WTC11 (cell line): ENCODE data around the gene CDCA4. TPM values are rescaled to one million over a fixed set of nuclear protein-coding genes. Genes with fewer than 3 reads are reported as not detected.

ENCODE experiments used
- ATAC-seq: fragments of 200-7000 bp; cut with Tn5 transposase; 2 replicates; pipeline ENCODE4 v1.10.0; 2021; ENCODE audit warnings: mild to moderate bottlenecking, moderate library complexity
- CTCF ChIA-PET: fragments of 300-600 bp; sonication (Branson Sonifier 250); formaldehyde crosslinking; loops from one replicate; lab custom pipeline; 2021; ENCODE audit warnings: antibody characterized with exemption; lab: Charles Lee
- POLR2A ChIA-PET: fragments of 350-600 bp; sonication (Branson Sonifier 250); formaldehyde crosslinking; loops from one replicate; lab custom pipeline; 2021; ENCODE audit warnings: antibody characterized with exemption; lab: Charles Lee
- DNase-seq: peaks from one replicate; pipeline ENCODE4 v3.0.0; 2021; ENCODE audit warnings: low spot score
- H3K27ac Mint-ChIP-seq: 2 replicates; pipeline ENCODE4 v1.8.0; 2021; ENCODE audit warnings: mixed read lengths
- H3K27me3 Mint-ChIP-seq: 2 replicates; pipeline ENCODE4 v1.8.0; 2021; ENCODE audit warnings: low read depth, mild to moderate bottlenecking, moderate library complexity, mixed read lengths
- H3K36me3 Mint-ChIP-seq: 2 replicates; pipeline ENCODE4 v1.8.0; 2021; ENCODE audit warnings: mixed read lengths
- H3K4me1 Mint-ChIP-seq: 2 replicates; pipeline ENCODE4 v1.8.0; 2022; ENCODE audit warnings: mixed read lengths
- H3K4me3 Mint-ChIP-seq: 2 replicates; pipeline ENCODE4 v1.8.0; 2021; ENCODE audit warnings: mild to moderate bottlenecking, moderate library complexity, mixed read lengths
- H3K9me3 Mint-ChIP-seq: 2 replicates; pipeline ENCODE4 v1.8.0; 2021; ENCODE audit warnings: mixed read lengths
- ATF1 ChIP-seq: sonication (generic); formaldehyde crosslinking; IDR thresholded peaks from 2 replicates; pipeline ENCODE4 v1.8.1; 2023; ENCODE audit warnings: mild to moderate bottlenecking, moderate library complexity, missing genetic modification reagents
- CREB1 ChIP-seq: sonication (generic); formaldehyde crosslinking; IDR thresholded peaks from 2 replicates; pipeline ENCODE4 v1.8.0; 2023; ENCODE audit warnings: mild to moderate bottlenecking, missing genetic modification reagents
- FOXJ3 ChIP-seq: sonication (generic); formaldehyde crosslinking; IDR thresholded peaks from 2 replicates; pipeline ENCODE4 v1.9.0; 2021; ENCODE audit warnings: missing genetic modification reagents, mild to moderate bottlenecking, borderline replicate concordance
- FOXK1 ChIP-seq: sonication (generic); formaldehyde crosslinking; IDR thresholded peaks from 2 replicates; pipeline ENCODE4 v1.8.0; 2022; ENCODE audit warnings: mild to moderate bottlenecking, moderate library complexity, missing genetic modification reagents
- MXD4 ChIP-seq: fragments of 250-450 bp; sonication (Bioruptor Pico); IDR thresholded peaks from 2 replicates; pipeline ENCODE4 v1.8.0; 2021; ENCODE audit warnings: mild to moderate bottlenecking, moderate library complexity, borderline replicate concordance
- NR1H2 ChIP-seq: sonication (generic); formaldehyde crosslinking; IDR thresholded peaks from 2 replicates; pipeline ENCODE4 v1.9.0; 2021; ENCODE audit warnings: mild to moderate bottlenecking, moderate library complexity, missing genetic modification reagents
- OVOL2 ChIP-seq: fragments of 250-450 bp; sonication (Bioruptor Pico); IDR thresholded peaks from 2 replicates; pipeline ENCODE4 v1.9.0; 2021; ENCODE audit warnings: mild to moderate bottlenecking, borderline replicate concordance
- TCF7 ChIP-seq: sonication (generic); formaldehyde crosslinking; IDR thresholded peaks from 2 replicates; pipeline ENCODE4 v1.8.0; 2022; ENCODE audit warnings: mild to moderate bottlenecking, low read depth, missing genetic modification reagents, moderate library complexity
- TEAD4 ChIP-seq: sonication (generic); formaldehyde crosslinking; IDR thresholded peaks from 2 replicates; pipeline ENCODE4 v1.8.0; 2022; ENCODE audit warnings: mild to moderate bottlenecking, missing genetic modification reagents
- TP53 ChIP-seq: sonication (generic); formaldehyde crosslinking; IDR thresholded peaks from 2 replicates; pipeline ENCODE4 v1.8.1; 2023; ENCODE audit warnings: mild to moderate bottlenecking, missing genetic modification reagents
- ZNF138 ChIP-seq: sonication (generic); formaldehyde crosslinking; conservative IDR thresholded peaks from 2 replicates; pipeline ENCODE4 v1.8.1; 2022; ENCODE audit warnings: mild to moderate bottlenecking, moderate library complexity, missing genetic modification reagents
- ZNF232 ChIP-seq: sonication (generic); formaldehyde crosslinking; IDR thresholded peaks from 2 replicates; pipeline ENCODE4 v1.8.0; 2022; ENCODE audit warnings: mild to moderate bottlenecking, missing genetic modification reagents
- ZNF416 ChIP-seq: fragments of 250-450 bp; sonication (Bioruptor Pico); IDR thresholded peaks from 2 replicates; pipeline ENCODE4 v1.9.0; 2021; ENCODE audit warnings: mild to moderate bottlenecking, inconsistent platforms
- ZNF423 ChIP-seq: fragments of 250-450 bp; sonication (Bioruptor Pico); IDR thresholded peaks from 2 replicates; pipeline ENCODE4 v2.1.2; 2022; ENCODE audit warnings: mild to moderate bottlenecking, moderate library complexity
- total RNA-seq: library from RNA; stranded (reverse); gene quantifications from 3 replicates; pipeline ENCODE4 v1.2.3, GENCODE V29; 2021
- TF ChIP-seq, protein P1 (sequence below): fragments of 250-450 bp; sonication (Bioruptor Pico); IDR thresholded peaks from 2 replicates; pipeline ENCODE4 v1.9.0; 2021; ENCODE audit warnings: moderate library complexity, mild to moderate bottlenecking, inconsistent platforms, borderline replicate concordance
- TF ChIP-seq, protein P2 (sequence below): sonication (generic); formaldehyde crosslinking; IDR thresholded peaks from 2 replicates; pipeline ENCODE4 v1.8.1; 2022; ENCODE audit warnings: low read depth, missing genetic modification reagents, borderline replicate concordance
- TF ChIP-seq, protein P3 (sequence below): sonication (generic); formaldehyde crosslinking; IDR thresholded peaks from 2 replicates; pipeline ENCODE4 v1.8.0; 2022; ENCODE audit warnings: mild to moderate bottlenecking, missing genetic modification reagents
- TF ChIP-seq, protein P4 (sequence below): sonication (generic); formaldehyde crosslinking; IDR thresholded peaks from 2 replicates; pipeline ENCODE4 v1.8.0; 2022; ENCODE audit warnings: missing genetic modification reagents
- TF ChIP-seq, protein P5 (sequence below): fragments of 200-600 bp; IDR thresholded peaks from 2 replicates; pipeline ENCODE4 v1.8.0; 2022; ENCODE audit warnings: antibody characterized with exemption
- TF ChIP-seq, protein P6 (sequence below): sonication (generic); formaldehyde crosslinking; IDR thresholded peaks from 2 replicates; pipeline ENCODE4 v1.8.1; 2022; ENCODE audit warnings: low read depth, mild to moderate bottlenecking, moderate library complexity, missing genetic modification reagents, borderline replicate concordance
- TF ChIP-seq, protein P7 (sequence below): sonication (generic); formaldehyde crosslinking; conservative IDR thresholded peaks from 2 replicates; pipeline ENCODE4 v1.8.1; 2022; ENCODE audit warnings: mild to moderate bottlenecking, missing genetic modification reagents

The CDCA4 gene
- total RNA-seq, 1 experiment from 2014 or later, result 63.3 TPM

DNA sequence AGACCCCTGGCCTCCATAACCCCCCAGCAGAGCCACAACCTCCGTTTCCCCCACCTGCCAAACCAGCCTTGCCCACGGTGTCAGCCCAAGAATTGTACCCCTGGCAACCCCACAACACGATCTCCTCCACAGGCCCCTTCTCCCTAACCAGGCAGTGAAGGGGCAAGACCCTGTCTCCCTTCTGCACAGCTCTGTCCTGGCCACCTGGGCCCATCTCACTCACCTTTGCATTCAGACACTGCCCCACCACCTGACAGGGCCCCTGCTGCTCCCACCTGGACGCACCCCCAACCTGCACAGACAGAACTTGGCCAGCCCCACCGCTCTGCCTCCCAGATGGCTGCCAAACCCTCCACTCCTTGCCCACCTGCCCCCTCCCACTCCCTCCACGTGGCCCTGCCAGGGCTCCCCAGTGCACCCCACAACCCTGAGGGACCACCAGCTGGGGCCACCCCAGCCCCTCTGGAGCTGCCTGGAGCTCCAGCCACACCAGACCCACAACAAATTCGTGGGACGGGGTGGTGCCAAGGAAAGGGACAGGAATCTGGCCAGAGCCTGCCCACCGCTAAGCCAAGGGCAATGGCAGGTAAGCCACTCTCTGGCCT lies 54.5 kb downstream of the CDCA4 start (continued):
- TF ChIP-seq, protein P1, sequence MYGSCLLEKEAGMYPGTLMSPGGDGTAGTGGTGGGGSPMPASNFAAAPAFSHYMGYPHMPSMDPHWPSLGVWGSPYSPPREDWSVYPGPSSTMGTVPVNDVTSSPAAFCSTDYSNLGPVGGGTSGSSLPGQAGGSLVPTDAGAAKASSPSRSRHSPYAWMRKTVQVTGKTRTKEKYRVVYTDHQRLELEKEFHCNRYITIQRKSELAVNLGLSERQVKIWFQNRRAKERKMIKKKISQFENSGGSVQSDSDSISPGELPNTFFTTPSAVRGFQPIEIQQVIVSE (CRISPR knock-in tag), result no peak

DNA sequence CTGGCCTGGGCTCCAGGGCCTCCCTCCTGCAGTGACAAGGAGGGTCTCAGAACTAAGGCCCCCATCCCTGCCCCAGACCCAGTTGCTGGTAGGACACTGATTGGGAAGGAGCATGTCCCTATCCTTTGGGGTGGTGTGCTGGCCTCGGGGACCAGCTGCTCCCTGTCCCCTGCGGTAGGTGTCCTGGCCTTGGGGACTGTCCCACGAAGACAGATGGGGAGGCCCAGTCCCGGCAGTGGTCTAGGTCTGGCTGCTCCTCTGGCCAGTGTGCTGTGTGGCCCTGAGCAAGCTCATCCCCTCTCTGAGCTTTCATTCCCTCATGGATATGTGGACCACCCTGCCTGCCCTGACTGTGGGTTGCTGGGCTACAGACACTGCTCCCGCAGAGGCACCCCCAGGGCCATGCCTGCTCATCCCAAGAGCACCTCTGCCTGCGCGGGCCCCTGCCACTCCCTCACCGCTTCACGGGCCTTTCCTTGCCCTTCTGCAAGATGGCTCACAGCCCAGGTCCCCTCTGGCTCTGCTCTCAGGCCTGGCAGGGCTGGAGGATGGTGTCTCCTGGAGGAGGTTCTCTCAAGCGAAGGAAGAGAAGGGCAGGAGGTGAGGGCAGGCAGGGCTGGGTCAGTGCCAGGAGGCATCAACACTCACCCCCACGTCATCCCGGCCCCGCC lies 55.2 kb downstream of the CDCA4 start:
- POLR2A ChIA-PET, result no interaction called here
- no peak for DNase-seq
- TF ChIP-seq, protein P2, sequence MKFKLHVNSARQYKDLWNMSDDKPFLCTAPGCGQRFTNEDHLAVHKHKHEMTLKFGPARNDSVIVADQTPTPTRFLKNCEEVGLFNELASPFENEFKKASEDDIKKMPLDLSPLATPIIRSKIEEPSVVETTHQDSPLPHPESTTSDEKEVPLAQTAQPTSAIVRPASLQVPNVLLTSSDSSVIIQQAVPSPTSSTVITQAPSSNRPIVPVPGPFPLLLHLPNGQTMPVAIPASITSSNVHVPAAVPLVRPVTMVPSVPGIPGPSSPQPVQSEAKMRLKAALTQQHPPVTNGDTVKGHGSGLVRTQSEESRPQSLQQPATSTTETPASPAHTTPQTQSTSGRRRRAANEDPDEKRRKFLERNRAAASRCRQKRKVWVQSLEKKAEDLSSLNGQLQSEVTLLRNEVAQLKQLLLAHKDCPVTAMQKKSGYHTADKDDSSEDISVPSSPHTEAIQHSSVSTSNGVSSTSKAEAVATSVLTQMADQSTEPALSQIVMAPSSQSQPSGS (CRISPR knock-in tag), result no peak
- TF ChIP-seq TEAD4 (CRISPR knock-in tag), result no peak
- TF ChIP-seq, protein P3, sequence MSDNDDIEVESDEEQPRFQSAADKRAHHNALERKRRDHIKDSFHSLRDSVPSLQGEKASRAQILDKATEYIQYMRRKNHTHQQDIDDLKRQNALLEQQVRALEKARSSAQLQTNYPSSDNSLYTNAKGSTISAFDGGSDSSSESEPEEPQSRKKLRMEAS (CRISPR knock-in tag), result no peak
- no peak for TF ChIP-seq FOXK1 (CRISPR knock-in tag)
- no peak for TF ChIP-seq MXD4 (CRISPR knock-in tag)
- TF ChIP-seq OVOL2, result no peak
- TF ChIP-seq ZNF423 (CRISPR knock-in tag), result no peak
- TF ChIP-seq, protein P4, sequence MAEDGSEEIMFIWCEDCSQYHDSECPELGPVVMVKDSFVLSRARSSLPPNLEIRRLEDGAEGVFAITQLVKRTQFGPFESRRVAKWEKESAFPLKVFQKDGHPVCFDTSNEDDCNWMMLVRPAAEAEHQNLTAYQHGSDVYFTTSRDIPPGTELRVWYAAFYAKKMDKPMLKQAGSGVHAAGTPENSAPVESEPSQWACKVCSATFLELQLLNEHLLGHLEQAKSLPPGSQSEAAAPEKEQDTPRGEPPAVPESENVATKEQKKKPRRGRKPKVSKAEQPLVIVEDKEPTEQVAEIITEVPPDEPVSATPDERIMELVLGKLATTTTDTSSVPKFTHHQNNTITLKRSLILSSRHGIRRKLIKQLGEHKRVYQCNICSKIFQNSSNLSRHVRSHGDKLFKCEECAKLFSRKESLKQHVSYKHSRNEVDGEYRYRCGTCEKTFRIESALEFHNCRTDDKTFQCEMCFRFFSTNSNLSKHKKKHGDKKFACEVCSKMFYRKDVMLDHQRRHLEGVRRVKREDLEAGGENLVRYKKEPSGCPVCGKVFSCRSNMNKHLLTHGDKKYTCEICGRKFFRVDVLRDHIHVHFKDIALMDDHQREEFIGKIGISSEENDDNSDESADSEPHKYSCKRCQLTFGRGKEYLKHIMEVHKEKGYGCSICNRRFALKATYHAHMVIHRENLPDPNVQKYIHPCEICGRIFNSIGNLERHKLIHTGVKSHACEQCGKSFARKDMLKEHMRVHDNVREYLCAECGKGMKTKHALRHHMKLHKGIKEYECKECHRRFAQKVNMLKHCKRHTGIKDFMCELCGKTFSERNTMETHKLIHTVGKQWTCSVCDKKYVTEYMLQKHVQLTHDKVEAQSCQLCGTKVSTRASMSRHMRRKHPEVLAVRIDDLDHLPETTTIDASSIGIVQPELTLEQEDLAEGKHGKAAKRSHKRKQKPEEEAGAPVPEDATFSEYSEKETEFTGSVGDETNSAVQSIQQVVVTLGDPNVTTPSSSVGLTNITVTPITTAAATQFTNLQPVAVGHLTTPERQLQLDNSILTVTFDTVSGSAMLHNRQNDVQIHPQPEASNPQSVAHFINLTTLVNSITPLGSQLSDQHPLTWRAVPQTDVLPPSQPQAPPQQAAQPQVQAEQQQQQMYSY (CRISPR knock-in tag), result no peak
- no peak for TF ChIP-seq CREB1 (CRISPR knock-in tag)
- TF ChIP-seq ZNF138 (CRISPR knock-in tag), result no peak
- TF ChIP-seq, protein P5, sequence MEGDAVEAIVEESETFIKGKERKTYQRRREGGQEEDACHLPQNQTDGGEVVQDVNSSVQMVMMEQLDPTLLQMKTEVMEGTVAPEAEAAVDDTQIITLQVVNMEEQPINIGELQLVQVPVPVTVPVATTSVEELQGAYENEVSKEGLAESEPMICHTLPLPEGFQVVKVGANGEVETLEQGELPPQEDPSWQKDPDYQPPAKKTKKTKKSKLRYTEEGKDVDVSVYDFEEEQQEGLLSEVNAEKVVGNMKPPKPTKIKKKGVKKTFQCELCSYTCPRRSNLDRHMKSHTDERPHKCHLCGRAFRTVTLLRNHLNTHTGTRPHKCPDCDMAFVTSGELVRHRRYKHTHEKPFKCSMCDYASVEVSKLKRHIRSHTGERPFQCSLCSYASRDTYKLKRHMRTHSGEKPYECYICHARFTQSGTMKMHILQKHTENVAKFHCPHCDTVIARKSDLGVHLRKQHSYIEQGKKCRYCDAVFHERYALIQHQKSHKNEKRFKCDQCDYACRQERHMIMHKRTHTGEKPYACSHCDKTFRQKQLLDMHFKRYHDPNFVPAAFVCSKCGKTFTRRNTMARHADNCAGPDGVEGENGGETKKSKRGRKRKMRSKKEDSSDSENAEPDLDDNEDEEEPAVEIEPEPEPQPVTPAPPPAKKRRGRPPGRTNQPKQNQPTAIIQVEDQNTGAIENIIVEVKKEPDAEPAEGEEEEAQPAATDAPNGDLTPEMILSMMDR, result no peak
- no peak for TF ChIP-seq TP53 (CRISPR knock-in tag)
- TF ChIP-seq, protein P6, sequence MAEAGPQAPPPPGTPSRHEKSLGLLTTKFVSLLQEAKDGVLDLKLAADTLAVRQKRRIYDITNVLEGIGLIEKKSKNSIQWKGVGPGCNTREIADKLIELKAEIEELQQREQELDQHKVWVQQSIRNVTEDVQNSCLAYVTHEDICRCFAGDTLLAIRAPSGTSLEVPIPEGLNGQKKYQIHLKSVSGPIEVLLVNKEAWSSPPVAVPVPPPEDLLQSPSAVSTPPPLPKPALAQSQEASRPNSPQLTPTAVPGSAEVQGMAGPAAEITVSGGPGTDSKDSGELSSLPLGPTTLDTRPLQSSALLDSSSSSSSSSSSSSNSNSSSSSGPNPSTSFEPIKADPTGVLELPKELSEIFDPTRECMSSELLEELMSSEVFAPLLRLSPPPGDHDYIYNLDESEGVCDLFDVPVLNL (CRISPR knock-in tag), result no peak
- TF ChIP-seq FOXJ3 (CRISPR knock-in tag), result no peak
- no peak for TF ChIP-seq ATF1 (CRISPR knock-in tag)
- TF ChIP-seq NR1H2, result no peak
- no peak for TF ChIP-seq TCF7 (CRISPR knock-in tag)
- no peak for TF ChIP-seq ZNF232 (CRISPR knock-in tag)
- TF ChIP-seq, protein P7, sequence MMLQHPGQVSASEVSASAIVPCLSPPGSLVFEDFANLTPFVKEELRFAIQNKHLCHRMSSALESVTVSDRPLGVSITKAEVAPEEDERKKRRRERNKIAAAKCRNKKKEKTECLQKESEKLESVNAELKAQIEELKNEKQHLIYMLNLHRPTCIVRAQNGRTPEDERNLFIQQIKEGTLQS (CRISPR knock-in tag), result no peak
- no peak for TF ChIP-seq ZNF416
- Mint-ChIP-seq H3K4me1 (peaks cover 6% of the 10 kb centered on the region), H3K4me3 (no peak overlapping the region), H3K27me3 (peaks cover 2% of the 10 kb centered on the region; the same call in 1 of the 2 replicates), H3K27ac (no peak overlapping the region), H3K36me3 (no peaks in the 10 kb centered on the region), H3K9me3 (no peaks in the 10 kb centered on the region)
- no peak for ATAC-seq
- CTCF ChIA-PET, result no interaction called here
